HTERT RPE-1 (cell line): ENCODE data around the gene CLRN1.
"Not testable (repeated sequence)": the region's sequence is repeated elsewhere in the genome, so short reads cannot be mapped to it uniquely, and the experiment has no call there.

Source experiments
- in situ Hi-C: fragments of 300-500 bp; cut with MboI; formaldehyde crosslinking; loops from 4 replicates; pipeline ENCODE4 v1.14.3; 2020; ENCODE audit warnings: low sequenced_read_pairs

Gene CLRN1

GRCh38 chr3:150972366-150973071 lies at the start of gene CLRN1:
Gene CLRN1 (minus strand): TSS chr3:150972727. CDS start chr3:150972708, 19 bp downstream.
- in situ Hi-C loops: no loop called here

GRCh38 chr3:151016478-151016795 lies 43.9 kb upstream of the CLRN1 start:
- in situ Hi-C loops: no loop called here

GRCh38 chr3:151015767-151016477 lies 43.4 kb upstream of the CLRN1 start:
- in situ Hi-C loops: no loop called here

- in situ Hi-C loops: no loop called here
Measured at GRCh38 chr3:151015181-151015580, 42.7 kb upstream of the CLRN1 start.

- in situ Hi-C loops: no loop called here
Measured at GRCh38 chr3:151014501-151015018, 42.0 kb upstream of the CLRN1 start.

- in situ Hi-C loops: no loop called here
Measured at GRCh38 chr3:151012753-151013152, 40.2 kb upstream of the CLRN1 start.

GRCh38 chr3:151011427-151011826 lies 38.9 kb upstream of the CLRN1 start:
- in situ Hi-C loops: no loop called here

- in situ Hi-C loops: no loop called here
Measured at GRCh38 chr3:151009981-151010380, 37.5 kb upstream of the CLRN1 start.

GRCh38 chr3:151009430-151009829 lies 36.9 kb upstream of the CLRN1 start:
- in situ Hi-C loops: no loop called here

- in situ Hi-C loops: no loop called here
Measured at GRCh38 chr3:151008699-151009098, 36.2 kb upstream of the CLRN1 start.

- in situ Hi-C loops: no loop called here
Measured at GRCh38 chr3:151003768-151004134, 31.2 kb upstream of the CLRN1 start.

- in situ Hi-C loops: no loop called here
Measured at GRCh38 chr3:151003029-151003767, 30.7 kb upstream of the CLRN1 start.

- in situ Hi-C loops: no loop called here
Measured at GRCh38 chr3:151002003-151002981, 29.8 kb upstream of the CLRN1 start.

GRCh38 chr3:150998996-150999395 lies 26.5 kb upstream of the CLRN1 start:
- in situ Hi-C loops: no loop called here

- in situ Hi-C loops: no loop called here
Measured at GRCh38 chr3:150996731-150997130, 24.2 kb upstream of the CLRN1 start.

- in situ Hi-C loops: no loop called here
Measured at GRCh38 chr3:150995510-150995909, 23.0 kb upstream of the CLRN1 start.

- in situ Hi-C loops: no loop called here
Measured at GRCh38 chr3:150989208-150989607, 16.7 kb upstream of the CLRN1 start.

- in situ Hi-C loops: not testable (repeated sequence)
Measured at GRCh38 chr3:150988395-150988794, 15.9 kb upstream of the CLRN1 start.

GRCh38 chr3:150985711-150986110 lies 13.2 kb upstream of the CLRN1 start:
- in situ Hi-C loops: no loop called here

GRCh38 chr3:150984066-150984465 lies 11.5 kb upstream of the CLRN1 start:
- in situ Hi-C loops: no loop called here
